Left lobe of liver (tissue), 2 donors: Measurements from ENCODE around the gene NEK5. TPM values are rescaled to one million over a fixed set of nuclear protein-coding genes. Genes with fewer than 3 reads are reported as not detected.
"Not testable (repeated sequence)": the region's sequence is repeated elsewhere in the genome, so short reads cannot be mapped to it uniquely, and the experiment has no call there.

Experiments
- ATAC-seq: fragments of 200-7000 bp; cut with Tn5 transposase; one replicate; pipeline ENCODE4 v1.9.1; 2020; ENCODE audit warnings: mild to moderate bottlenecking, moderate library complexity
- DNase-seq: peaks from one replicate; pipeline ENCODE4 v3.0.0-alpha.2; 2020; ENCODE audit warnings: low spot score
- total RNA-seq: library from RNA; stranded (reverse); gene quantifications from one replicate; pipeline ENCODE4 v1.2.1, GENCODE V29; 2021
- donor health status: DM: no; HTN: no; CAD: no; lungs with moderate emphysema.
- donor health status: DM: no; HTN: yes; CAD: no.

NEK5 gene
- total RNA-seq, 1 donor from 2014 or later, result 0.05 TPM

GRCh38 chr13:52147225-52147624 lies 18.4 kb upstream of the NEK5 start:
- ATAC-seq (no peak), DNase-seq (no peak)

GRCh38 chr13:52141299-52141698 lies 12.4 kb upstream of the NEK5 start:
- no peak for DNase-seq
- peak; percentile 77 for ATAC-seq

GRCh38 chr13:52137489-52137888 lies 8.6 kb upstream of the NEK5 start:
- ATAC-seq (no peak), DNase-seq (no peak)

GRCh38 chr13:52136763-52137162 lies 7.9 kb upstream of the NEK5 start:
- DNase-seq (no peak), ATAC-seq (no peak)

- DNase-seq, result no peak
- no peak for ATAC-seq
Measured at GRCh38 chr13:52130641-52131040, 1.8 kb upstream of the NEK5 start.

GRCh38 chr13:52127783-52128702 lies 830 bp downstream of the NEK5 start:
- ATAC-seq, result peak; percentile 87
- DNase-seq, result peak; percentile 69

GRCh38 chr13:52127378-52127777 lies 1.5 kb downstream of the NEK5 start:
- DNase-seq, result no peak
- no peak for ATAC-seq

- ATAC-seq, result no peak
- DNase-seq, result no peak
Measured at GRCh38 chr13:52125547-52125946, 3.3 kb downstream of the NEK5 start.

- ATAC-seq, result no peak
- DNase-seq, result no peak
Measured at GRCh38 chr13:52118595-52118994, 10.3 kb downstream of the NEK5 start.

GRCh38 chr13:52118095-52118494 lies 10.8 kb downstream of the NEK5 start:
- DNase-seq, result no peak
- ATAC-seq, result no peak

- DNase-seq, result no peak
- no peak for ATAC-seq
Measured at GRCh38 chr13:52112591-52112990, 16.3 kb downstream of the NEK5 start.

GRCh38 chr13:52109116-52109670 lies 19.7 kb downstream of the NEK5 start:
- no peak for DNase-seq
- no peak for ATAC-seq

- no peak for DNase-seq
Measured at GRCh38 chr13:52105841-52106240, 23.0 kb downstream of the NEK5 start.

GRCh38 chr13:52104624-52105023 lies 24.2 kb downstream of the NEK5 start:
- no peak for DNase-seq
- ATAC-seq, result no peak

More at GRCh38 chr13:52105841-52106240, 23.0 kb downstream of the NEK5 start:
- no peak for ATAC-seq

GRCh38 chr13:52103386-52103785 lies 25.5 kb downstream of the NEK5 start:
- no peak for DNase-seq
- ATAC-seq, result no peak

GRCh38 chr13:52102423-52102822 lies 26.4 kb downstream of the NEK5 start:
- not testable (repeated sequence) for DNase-seq, ATAC-seq

- ATAC-seq, result no peak
- DNase-seq, result no peak
Measured at GRCh38 chr13:52097197-52097596, 31.7 kb downstream of the NEK5 start.

- no peak for ATAC-seq
- DNase-seq, result no peak
Measured at GRCh38 chr13:52096748-52097147, 32.1 kb downstream of the NEK5 start.

- ATAC-seq (no peak), DNase-seq (no peak)
Measured at GRCh38 chr13:52096062-52096461, 32.8 kb downstream of the NEK5 start.

GRCh38 chr13:52092087-52092486 lies 36.8 kb downstream of the NEK5 start:
- ATAC-seq (no peak), DNase-seq (no peak)

GRCh38 chr13:52091473-52091872 lies 37.4 kb downstream of the NEK5 start:
- no peak for ATAC-seq
- DNase-seq, result no peak

GRCh38 chr13:52085421-52085820 lies 43.5 kb downstream of the NEK5 start:
- no peak for ATAC-seq
- no peak for DNase-seq
